NCI-H187 (cell line): Measurements from ENCODE around the gene PRAMEF25.
"Not testable (repeated sequence)": the region's sequence is repeated elsewhere in the genome, so short reads cannot be mapped to it uniquely, and the experiment has no call there.

Source experiments
- DNase-seq, 2 experiments: peaks; one replicate each; lab custom pipeline; 2025; lab: John Stamatoyannopoulos, UW

Gene PRAMEF25

DNA sequence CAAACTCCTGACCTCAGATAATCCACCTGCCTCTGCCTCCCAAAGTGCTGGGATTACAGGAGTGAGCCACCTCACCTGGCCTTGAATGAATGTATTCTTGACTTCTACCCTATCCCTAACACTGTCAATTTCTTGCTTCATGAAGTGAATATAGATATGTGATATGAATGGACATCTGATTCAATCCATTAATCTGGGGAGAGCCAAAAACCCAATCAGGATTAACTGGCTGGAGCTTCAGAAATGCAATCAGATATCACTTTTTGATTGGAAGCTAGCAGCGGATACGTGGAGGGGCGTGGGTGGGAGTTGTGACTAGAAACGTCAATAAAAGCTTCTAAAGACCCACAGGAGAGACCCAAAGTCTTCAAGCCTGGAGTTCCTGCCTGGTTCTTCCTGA, at the start of gene PRAMEF25:
TSS of gene PRAMEF25 (plus strand) at position 301 of the 400 bp plus-strand sequence. CDS start 2,920 bp downstream, outside the sequence.
- DNase-seq, result not testable (repeated sequence)

DNA sequence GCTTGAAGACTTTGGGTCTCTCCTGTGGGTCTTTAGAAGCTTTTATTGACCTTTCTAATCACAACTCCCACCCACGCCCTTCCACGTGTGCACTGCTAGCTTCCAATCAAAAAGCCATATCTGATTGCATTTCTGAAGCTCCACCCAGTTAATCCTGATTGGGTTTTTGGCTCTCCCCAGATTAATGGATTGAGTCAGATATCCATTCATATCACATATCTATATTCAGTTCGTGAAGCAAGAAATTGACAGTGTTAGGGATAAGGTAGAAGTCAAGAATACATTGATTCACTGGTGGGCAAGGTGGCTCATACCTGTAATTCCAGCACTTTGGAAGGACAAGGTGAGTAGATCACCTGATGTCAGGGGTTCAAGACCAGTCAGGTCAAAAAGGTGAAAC, 14.1 kb upstream of the PRAMEF25 start, which contains the start of gene PRAMEF27:
TSS of gene PRAMEF27 (minus strand) at position 101 of the 400 bp plus-strand sequence. CDS start 2,916 bp downstream, outside the sequence.
- not testable (repeated sequence) for DNase-seq

DNA sequence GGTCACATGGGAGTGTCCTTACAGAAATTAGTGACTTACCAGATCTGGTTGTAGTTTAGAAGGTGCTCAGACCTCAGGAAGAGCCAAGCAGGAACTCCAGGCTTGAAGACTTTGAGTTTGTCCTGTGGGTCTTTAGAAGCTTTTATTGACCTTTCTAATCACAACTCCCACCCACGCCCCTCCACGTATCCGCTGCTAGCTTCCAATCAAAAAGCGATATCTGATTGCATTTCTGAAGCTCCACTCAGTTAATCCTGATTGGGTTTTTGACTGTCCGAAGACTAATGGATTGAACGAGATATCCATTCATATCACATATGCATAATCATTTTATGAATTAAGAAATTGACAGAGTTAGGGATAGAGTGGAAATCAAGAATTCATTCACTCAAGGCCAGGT, 46.2 kb downstream of the PRAMEF25 start, which contains the start of gene HNRNPCL2:
TSS of gene HNRNPCL2 (minus strand) at position 101 of the 400 bp plus-strand sequence. CDS start 454 bp downstream, outside the sequence.
- DNase-seq, result not testable (repeated sequence)
